ENCODE data around the gene STAT5A.

The STAT5A gene

GRCh38 chr17:42270170-42270535, 18.1 kb upstream of the STAT5A start:
- no peak for DNase-seq

GRCh38 chr17:42270596-42270995, 17.7 kb upstream of the STAT5A start:
- no peak for DNase-seq

GRCh38 chr17:42271006-42271778, 17.1 kb upstream of the STAT5A start:
- no peak for DNase-seq

- no peak for DNase-seq
Measured at GRCh38 chr17:42271779-42272035, 16.6 kb upstream of the STAT5A start.

- DNase-seq: no peak
Measured at GRCh38 chr17:42272162-42272907, 16.0 kb upstream of the STAT5A start.

- DNase-seq: no peak
Measured at GRCh38 chr17:42273474-42274252, 14.6 kb upstream of the STAT5A start.

GRCh38 chr17:42274253-42274542, 14.1 kb upstream of the STAT5A start:
- no peak for DNase-seq

- no peak for DNase-seq
Measured at GRCh38 chr17:42274812-42275526, 13.3 kb upstream of the STAT5A start.

GRCh38 chr17:42275527-42276358, 12.6 kb upstream of the STAT5A start:
- no peak for DNase-seq

GRCh38 chr17:42276359-42276608, 12.0 kb upstream of the STAT5A start, which contains the start of gene STAT5B:
Gene STAT5B, minus strand, starts transcription at chr17:42276391. Its CDS starts 44,264 bp downstream, at chr17:42232127.
- DNase-seq: peak; percentile 25

- peak; percentile 46 for DNase-seq
Measured at GRCh38 chr17:42276609-42277341, 11.5 kb upstream of the STAT5A start.

GRCh38 chr17:42277342-42277712, 11.0 kb upstream of the STAT5A start:
- DNase-seq: no peak

- no peak for DNase-seq
Measured at GRCh38 chr17:42279776-42280630, 8.3 kb upstream of the STAT5A start.

GRCh38 chr17:42281571-42282096, 6.7 kb upstream of the STAT5A start:
- DNase-seq: no peak

- DNase-seq: no peak
Measured at GRCh38 chr17:42282478-42283080, 5.7 kb upstream of the STAT5A start.

- no peak for DNase-seq
Measured at GRCh38 chr17:42283241-42284023, 4.9 kb upstream of the STAT5A start.

GRCh38 chr17:42284024-42284369, 4.3 kb upstream of the STAT5A start:
- no peak for DNase-seq

GRCh38 chr17:42284566-42284965, 3.7 kb upstream of the STAT5A start:
- DNase-seq: no peak

GRCh38 chr17:42285346-42286050, 2.8 kb upstream of the STAT5A start:
- DNase-seq: no peak
